Activated CD8-positive, alpha-beta memory T cell treated with anti-CD3 and anti-CD28 coated beads, Interleukin-2, amount 50 U/mL, for 4 hours (primary cell): ENCODE data around the gene HCAR3.
"Not testable (repeated sequence)": the region's sequence is repeated elsewhere in the genome, so short reads cannot be mapped to it uniquely, and the experiment has no call there.

Experiments used
- DNase-seq: peaks from one replicate; pipeline ENCODE4 v3.0.0-alpha.2; 2020

Gene HCAR3

DNA sequence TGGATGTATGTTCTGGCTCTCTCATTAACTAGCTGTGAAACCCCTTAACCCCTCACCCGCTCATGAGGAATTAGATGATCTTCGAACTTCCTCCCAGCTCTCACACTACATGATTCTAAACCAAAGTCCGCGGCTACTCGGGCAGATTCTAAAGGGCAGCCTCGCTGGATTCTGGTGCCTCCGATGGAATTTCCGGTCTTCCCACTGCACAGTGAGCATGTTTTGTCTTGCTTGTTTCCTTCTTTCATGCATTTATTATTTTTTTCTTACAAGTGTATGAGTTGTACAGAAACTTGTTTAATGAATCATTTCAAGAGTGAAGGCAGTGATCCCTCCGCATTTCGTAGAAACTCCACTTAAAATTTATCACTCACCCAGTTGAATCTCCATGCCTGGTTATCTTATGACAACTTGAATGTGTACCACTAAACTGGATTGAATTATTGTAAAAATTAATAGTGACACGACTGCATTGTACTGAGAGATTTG is 4.5 kb upstream of the HCAR3 start:
- no peak for DNase-seq

DNA sequence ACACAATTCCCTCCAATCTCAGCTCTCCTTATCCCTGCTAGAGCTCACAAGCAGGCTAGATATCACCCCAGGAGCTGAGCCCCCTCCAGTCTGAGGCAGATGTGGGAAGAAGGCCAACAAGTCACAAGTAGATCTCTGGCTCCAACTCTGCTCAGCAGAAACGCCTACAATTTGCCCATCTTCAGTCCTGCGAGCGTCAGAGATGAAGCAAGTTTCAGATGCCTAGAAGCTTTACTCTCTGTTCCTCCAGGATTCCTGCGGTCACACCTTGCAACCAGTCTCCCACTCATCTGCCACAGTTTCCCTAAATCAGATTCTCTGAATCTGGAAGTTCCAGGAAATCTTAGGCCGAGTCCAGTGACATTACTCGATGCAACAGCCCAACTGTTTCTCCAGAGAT is 1.4 kb downstream of the HCAR3 start:
- not testable (repeated sequence) for DNase-seq

DNA sequence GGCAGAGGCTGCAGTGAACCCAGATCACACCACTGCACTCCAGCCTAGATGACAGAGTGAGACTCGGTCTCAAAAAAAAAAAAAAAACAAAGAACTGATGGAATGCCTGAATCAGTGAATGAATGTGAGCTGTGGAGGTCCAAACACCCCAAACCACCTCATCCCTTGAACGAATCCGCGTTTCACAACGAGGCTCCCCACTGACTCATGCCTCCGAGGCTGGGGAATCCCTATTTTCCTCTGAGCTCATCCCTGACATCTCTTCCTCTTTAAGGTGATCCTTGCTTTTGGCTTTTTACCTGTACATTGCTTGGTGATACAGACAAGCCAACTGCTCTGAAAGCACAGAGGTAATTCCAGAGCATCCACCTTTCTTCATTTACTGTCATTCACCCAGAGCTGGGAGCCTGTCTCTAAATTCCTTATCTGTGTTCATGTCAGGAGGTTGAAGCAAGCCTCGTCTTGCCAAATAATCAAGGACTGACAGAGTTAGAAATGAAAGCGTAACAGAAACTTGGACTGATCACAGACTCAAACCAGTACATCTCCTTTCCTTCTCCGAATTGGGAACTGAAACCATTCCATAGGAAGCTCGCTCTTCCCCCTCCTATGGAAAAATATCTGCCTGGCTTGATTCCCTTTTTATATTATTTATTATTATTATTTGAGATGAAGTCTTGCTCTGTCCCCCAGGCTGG is 3.0 kb downstream of the HCAR3 start:
- DNase-seq, result not testable (repeated sequence)

DNA sequence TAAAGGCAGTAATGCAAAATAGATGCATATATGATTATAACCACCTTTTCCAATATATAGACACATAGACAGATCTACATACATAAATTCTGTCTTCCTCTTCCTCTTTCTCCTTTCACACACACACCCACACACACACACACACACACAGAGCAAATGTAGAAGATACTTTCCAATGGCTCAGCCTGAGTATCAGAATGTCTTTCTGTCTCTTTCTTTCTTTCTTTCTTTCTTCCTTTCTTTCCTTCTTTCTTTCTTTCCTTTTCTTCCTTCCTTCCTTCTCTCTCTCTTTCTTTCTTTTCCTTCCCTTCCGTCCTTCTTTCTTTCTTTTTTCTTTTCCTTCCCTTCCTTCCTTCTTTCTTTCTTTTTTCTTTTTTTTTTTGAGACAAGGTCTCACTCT is 5.3 kb downstream of the HCAR3 start:
- DNase-seq, result not testable (repeated sequence)

DNA sequence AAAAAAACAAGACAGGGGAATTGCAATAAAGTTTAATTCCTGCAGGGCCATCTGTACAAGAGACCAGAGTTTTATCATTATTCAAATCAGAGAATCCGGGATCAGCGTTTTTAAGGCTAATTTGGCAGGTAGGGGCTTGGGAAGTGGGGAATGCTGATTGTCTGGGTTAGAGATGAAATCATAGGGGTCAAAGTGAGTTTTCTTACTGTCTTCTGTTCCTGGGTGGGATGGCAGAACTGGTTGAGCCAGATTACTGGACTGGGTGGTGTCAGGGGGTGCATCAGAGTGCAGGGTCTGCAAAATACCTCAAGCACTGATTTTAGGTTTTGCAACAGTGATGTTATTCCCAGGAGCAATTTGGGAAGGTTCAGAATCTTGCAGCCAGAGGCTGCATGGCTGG is 6.3 kb downstream of the HCAR3 start:
- DNase-seq, result not testable (repeated sequence)

DNA sequence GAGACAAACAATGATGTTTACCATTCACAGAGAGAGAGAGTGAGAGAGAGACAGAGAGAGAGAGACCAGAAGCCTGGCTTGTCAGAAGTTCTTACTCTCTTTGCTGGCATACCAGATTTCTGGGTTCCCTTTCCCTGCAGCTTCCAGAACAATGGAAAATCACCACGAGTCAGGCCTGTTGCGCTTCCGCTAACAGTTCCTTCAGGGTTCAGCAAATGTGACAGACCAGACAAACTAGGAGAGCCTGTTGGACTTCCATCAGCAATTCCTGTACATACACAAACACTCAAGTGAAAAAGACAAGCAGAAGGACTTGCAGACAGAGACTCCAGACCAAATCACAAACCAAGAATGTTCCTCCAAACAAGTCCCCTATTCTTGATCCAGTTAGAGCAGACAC is 7.3 kb downstream of the HCAR3 start:
- DNase-seq, result not testable (repeated sequence)

DNA sequence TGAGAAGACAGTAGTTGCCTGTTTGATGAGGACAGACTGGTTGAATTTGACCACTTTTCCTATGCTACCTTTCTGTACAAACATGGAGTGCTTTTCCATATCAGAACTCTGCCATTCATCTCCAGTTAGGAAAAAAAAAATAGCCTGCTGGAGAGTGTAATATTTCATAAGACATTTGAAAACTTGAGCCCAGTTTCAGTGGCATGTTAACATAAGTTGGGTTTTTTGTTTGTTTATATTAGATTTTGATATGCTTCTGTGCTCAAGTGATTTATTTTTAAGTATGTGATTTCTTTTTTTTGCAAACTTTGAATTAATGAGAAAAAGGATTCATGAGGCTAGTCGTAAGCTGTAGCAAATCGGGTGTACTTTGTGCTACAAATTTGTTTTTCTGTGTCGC is 12.8 kb downstream of the HCAR3 start:
- DNase-seq, result not testable (repeated sequence)

DNA sequence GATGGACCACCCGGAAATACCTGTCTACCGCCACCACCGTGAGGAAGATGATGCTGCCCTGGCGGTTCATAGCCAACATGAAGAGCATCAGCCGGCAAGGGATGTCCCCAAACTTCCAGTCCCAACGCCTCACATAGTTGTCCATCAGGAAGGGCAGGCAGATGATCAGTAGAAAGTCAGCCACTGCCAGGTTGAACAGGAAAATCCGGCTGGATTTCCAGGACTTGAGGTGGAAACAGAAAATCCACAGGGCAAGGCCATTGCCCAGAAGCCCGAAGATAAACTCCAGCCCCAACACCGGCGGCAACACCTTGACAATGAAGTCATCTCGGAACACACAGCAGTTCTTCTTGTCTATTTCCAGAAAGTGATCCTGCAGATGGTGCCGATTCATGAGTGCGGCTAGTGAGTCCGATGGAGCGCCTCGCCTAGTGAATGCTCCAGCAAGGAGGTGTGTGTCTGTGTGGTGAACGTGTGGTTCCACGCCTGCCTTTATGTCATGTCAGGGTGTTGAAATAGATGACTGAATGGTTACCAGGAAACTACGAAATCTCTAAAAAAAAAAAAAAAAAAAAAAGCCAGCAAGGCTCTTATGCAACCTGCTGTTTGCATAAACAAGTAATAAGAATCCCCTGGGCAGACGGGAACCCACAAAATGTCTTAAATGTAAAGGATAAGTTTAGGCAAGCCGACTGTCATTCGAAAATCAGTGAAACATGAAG is 13.6 kb downstream of the HCAR3 start, which contains the start of gene HCAR2:
TSS of gene HCAR2 (minus strand) at position 468 of the 722 bp plus-strand sequence. CDS start at position 394, 74 bp downstream.
- DNase-seq, result not testable (repeated sequence)

DNA sequence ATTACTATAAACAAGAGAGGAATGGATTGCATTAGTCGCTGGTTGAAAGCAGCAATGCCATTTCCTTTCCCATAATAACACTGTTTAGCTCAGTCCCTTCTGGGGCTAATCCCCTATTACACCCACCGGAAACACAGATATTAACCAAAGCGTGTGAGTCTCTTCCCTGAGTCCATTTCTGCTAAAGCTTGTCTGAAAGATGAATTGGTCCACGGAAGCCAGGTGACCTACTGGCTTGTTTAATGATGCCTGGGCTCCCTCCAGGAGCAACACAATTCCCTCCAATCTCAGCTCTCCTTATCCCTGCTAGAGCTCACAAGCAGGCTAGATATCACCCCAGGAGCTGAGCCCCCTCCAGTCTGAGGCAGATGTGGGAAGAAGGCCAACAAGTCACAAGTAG is 15.1 kb downstream of the HCAR3 start:
- DNase-seq, result not testable (repeated sequence)

DNA sequence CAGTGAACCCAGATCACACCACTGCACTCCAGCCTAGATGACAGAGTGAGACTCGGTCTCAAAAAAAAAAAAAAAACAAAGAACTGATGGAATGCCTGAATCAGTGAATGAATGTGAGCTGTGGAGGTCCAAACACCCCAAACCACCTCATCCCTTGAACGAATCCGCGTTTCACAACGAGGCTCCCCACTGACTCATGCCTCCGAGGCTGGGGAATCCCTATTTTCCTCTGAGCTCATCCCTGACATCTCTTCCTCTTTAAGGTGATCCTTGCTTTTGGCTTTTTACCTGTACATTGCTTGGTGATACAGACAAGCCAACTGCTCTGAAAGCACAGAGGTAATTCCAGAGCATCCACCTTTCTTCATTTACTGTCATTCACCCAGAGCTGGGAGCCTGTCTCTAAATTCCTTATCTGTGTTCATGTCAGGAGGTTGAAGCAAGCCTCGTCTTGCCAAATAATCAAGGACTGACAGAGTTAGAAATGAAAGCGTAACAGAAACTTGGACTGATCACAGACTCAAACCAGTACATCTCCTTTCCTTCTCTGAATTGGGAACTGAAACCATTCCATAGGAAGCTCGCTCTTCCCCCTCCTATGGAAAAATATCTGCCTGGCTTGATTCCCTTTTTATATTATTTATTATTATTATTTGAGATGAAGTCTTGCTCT is 16.4 kb downstream of the HCAR3 start:
- not testable (repeated sequence) for DNase-seq

DNA sequence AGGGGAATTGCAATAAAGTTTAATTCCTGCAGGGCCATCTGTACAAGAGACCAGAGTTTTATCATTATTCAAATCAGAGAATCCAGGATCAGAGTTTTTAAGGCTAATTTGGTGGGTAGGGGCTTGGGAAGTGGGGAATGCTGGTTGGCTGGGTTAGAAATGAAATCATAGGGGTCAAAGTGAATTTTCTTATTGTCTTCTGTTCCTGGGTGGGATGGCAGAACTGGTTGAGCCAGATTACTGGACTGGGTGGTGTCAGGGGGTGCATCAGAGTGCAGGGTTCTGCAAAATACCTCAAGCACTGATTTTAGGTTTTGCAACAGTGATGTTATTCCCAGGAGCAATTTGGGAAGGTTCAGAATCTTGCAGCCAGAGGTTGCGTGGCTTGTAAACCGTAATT is 19.7 kb downstream of the HCAR3 start:
- not testable (repeated sequence) for DNase-seq

DNA sequence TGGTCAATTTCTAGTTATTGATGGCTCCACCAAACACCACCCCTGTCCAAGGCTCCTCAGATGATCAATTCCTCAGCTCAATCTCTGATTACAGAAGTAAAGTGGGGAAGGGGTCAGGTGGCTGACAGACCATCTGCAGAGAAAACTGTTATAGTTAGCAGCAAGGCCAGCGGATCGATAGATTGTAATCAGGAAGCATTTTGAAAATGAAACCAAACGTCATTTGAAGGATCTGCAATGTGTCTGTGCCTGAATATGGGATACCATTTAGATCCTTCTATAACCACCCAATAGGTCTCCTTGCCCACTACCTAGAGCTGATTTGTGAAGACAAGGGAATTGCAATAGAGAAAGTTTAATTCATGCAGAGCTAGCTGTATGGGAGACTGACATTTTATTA is 25.0 kb downstream of the HCAR3 start:
- DNase-seq, result no peak

DNA sequence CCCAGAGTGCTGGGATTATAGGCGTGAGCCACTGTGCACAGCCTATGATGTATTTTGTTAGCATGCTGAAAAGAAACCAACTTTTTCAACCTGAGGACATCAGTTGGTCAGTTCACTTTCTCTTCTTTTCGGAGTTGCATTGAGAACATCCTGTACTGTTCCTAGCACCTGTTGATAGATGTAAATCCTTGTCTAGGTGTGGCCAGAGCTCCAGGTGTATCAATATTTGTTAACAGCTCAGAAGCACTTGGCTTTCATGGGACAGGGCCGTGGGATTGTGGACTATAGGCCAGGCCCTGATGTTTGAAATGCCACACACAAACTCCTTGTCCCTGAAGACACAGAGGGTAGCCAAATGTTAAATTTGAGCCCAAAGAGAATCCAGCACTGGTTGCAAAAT is 28.3 kb downstream of the HCAR3 start:
- no peak for DNase-seq

DNA sequence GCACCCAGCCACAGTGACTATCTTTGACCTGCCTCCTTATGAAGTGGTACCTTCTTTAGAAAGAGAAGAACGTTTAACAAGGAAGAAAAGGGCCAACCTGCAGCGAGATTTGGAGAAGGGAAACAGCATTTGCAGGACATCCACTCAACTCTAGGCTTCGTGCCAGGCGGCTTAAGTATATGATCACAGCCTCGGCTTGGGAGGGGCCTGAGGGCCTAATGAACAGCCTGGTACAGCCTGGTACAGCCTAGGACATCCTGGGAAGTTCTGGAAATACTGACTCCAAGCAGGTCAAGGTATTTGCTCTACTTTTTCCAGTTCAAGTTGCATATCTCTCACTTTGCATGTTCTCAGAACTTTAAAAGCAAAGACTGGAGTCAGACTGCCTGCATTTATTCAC is 29.5 kb downstream of the HCAR3 start:
- no peak for DNase-seq

DNA sequence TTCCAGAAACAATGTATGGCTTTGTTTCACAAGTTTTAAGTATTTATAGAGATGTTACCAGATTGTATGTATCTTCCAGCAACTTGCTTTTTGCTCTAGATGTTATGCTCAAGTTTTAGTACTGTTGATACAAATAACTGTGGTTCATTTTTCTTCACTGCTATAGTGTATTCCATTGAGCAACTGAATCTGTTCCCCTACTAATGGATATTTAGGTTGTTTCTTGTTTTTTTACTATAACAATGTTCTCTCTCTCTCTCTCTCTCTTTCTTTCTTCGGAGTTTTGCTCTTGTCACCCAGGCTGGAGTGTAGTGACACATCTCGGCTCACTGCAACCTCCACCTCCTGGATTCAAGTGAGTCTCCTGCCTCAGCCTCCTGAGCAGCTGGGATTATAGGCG is 30.1 kb downstream of the HCAR3 start:
- DNase-seq, result no peak

DNA sequence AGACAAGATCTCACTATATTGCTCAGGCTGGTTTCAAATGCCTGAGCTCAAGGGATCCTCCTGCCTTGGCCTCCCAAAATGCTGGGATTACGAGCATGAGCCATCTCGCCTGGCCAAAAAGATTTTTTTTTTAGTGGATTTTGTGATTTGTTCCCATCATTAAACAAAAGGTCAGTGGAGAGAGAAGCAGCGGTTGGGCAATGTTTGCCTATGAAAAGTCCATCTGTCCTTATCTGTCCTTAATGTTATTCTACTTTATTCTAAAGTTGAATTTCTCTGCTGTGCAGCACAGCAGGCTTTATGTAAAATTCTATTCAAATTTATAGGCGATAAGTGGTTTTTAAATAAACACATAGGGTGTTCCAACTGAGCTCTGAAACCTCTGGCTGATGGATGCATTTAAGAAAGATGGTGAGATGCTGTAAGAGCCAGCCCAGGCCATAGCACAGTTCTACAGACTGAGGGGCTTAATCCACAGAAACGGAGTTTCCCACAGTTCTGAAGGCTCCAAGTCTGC is 32.3 kb downstream of the HCAR3 start:
- DNase-seq, result no peak

DNA sequence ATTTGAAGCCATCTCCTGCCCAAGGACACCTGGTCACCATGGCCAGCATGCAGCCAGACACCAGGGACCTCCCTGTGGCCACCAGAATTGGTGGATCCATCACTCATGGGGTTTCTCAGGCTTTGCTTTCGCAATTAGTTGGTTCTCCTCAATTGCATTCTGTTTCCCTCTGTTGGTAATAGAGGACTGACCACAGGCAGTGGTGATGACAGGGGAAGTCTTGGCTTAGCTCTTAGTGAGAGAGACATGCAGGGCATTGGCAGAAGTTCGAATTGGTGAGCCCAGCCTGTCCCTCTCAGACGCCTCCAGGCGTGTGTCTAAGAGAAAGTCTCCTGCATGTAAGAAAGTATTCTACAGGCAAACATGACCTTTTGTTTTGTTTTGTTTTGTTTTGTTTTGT is 34.8 kb downstream of the HCAR3 start:
- DNase-seq, result no peak

DNA sequence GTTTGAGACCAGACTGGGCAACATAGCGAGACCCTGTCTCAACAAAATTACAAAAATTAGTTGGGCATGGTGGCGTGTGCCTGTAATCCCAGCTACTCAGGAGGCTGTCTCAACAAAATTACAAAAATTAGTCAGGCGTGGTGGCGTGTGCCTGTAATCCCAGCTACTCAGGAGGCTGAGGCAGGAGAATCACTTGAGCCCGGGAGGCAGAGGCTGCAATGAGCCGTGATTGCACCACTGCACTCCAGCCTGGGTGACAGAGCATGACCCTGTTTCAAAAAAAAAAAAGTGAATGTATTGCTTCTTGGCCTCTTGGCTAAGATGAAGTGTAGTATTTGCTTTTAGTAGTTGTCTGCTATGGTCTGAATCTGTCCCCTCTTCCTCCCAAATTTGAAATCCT is 35.6 kb downstream of the HCAR3 start:
- not testable (repeated sequence) for DNase-seq

DNA sequence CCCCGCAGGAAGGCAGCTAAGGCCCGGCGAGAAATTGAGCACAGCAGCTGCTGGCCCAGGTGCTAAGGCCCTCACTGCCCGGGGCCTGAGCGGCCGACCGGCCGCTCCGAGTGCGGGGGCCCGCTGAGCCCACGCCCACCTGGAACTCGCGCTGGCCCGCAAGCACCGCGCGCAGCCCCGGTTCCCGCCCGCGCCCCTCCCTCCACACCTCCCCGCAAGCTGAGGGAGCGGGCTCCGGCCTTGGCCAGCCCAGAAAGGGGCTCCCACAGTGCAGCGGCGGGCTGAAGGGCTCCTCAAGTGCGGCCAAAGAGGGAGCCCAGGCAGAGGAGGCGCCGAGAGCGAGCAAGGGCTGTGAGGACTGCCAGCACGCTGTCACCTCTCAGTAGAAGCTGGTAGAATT is 39.8 kb downstream of the HCAR3 start:
- not testable (repeated sequence) for DNase-seq

DNA sequence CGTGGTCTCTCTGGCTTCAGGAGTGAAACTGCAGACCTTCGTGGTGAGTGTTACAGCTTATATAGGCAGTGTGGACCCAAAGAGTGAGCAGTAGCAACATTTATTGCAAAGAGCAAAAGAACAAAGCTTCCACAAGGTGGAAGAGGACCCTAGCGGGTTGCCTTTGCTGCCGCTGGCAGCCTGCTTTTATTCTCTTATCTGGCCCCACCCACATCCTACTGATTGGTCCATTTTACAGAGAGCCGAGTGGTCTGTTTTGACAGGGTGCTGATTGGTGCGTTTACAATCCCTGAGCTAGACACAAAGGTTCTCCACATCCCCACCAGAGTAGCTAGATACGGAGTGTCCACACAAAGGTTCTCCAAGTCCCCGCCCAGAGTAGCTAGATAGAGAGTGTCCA is 40.6 kb downstream of the HCAR3 start:
- DNase-seq, result not testable (repeated sequence)

DNA sequence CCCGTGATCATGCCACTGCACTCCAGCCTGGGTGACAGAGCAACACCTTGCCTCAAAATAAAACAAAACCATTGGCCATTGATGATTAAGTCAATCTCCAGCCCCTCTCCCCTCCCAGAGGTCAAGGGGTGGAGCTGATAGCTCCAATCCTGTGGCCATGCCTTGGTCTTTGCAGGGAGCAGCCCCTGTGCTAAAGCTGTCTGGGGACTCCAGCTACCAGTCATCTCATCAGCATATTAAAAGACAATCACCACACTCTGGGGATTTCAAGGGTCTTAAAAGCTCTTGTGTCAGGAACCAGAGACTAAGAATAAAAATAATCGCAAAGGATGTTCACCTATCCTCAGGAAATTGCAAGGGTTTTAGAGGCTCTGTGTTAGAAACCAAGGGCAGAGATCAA is 44.1 kb downstream of the HCAR3 start:
- no peak for DNase-seq

DNA sequence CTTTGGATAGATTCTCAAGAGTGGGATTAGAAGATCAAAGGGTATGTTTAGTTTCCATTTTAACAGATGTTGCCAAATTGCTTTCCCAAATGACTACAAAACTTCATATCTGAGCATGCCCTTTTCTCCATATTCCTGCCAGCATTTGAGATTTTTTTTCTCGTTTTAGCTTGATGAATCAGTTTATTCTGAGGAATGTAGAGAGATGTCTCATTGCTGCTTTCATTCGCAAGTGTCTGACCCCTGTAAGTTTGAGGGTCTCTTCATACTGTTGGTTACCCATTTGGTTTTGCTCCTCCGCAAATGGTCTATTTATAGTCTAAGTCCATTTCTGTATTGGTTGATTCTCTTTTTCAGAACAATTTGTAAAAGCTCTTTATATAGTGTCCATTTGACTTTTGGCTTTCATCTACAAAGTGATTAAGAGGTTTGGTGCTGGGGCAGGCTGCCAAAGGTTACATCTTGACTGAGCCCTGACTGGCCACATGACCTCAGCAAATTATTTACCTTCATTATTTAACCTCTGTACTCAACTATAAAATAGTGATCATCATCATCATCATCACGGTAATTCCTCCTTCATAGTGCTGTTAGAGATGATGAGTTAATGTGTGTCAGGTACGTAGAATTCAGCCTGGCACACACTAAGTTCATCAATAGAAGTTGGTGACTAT is 47.1 kb downstream of the HCAR3 start:
- DNase-seq, result no peak

DNA sequence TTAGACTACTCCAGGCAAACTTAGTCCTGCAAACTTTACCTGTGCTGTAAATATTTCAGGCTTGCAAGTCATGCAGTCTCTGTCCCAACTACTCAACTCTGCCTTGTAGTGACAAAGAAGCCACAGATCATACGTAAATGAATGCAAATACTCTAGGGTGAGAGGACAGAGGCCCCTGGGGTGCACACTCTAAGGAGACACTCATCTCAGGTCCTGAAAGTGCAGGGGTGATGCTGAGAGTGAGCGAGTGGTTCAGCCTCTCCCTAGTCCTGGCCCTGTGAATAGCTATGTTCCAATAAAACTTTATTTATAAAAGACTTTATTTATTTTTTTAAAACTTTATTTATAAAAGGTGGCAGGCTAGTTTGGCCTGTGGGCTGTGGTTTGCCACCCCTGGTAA is 48.3 kb downstream of the HCAR3 start:
- DNase-seq, result no peak
